Nucleus accumbens (tissue), 56 donors: ENCODE measurements around the gene HIPK2.

Experiments used
- DNase-seq, 56 donors: peaks; one replicate each; lab custom pipeline; 2025; lab: John Stamatoyannopoulos, UW

The HIPK2 gene

GRCh38 chr7:139658296-139658695, 119.5 kb downstream of the HIPK2 start:
- no peak for DNase-seq

- no peak for DNase-seq
Observed at GRCh38 chr7:139657725-139658124, 120.1 kb downstream of the HIPK2 start.

GRCh38 chr7:139656387-139656786, 121.4 kb downstream of the HIPK2 start:
- no peak for DNase-seq

GRCh38 chr7:139655305-139655704, 122.5 kb downstream of the HIPK2 start:
- peak in 3 of 56 donors; percentile 29 to 36 (median 30) for DNase-seq

GRCh38 chr7:139654276-139655181, 123.3 kb downstream of the HIPK2 start:
- DNase-seq = peak in 1 of 56 donors; percentile 18

- no peak for DNase-seq
Observed at GRCh38 chr7:139651914-139652313, 125.9 kb downstream of the HIPK2 start.

- no peak for DNase-seq
Observed at GRCh38 chr7:139651308-139651707, 126.5 kb downstream of the HIPK2 start.

- no peak for DNase-seq
Observed at GRCh38 chr7:139650429-139651100, 127.2 kb downstream of the HIPK2 start.

- DNase-seq = no peak
Observed at GRCh38 chr7:139648941-139649425, 128.8 kb downstream of the HIPK2 start.

GRCh38 chr7:139648391-139648861, 129.4 kb downstream of the HIPK2 start:
- DNase-seq = peak in 3 of 56 donors; percentile 13 to 22 (median 15)

GRCh38 chr7:139647814-139648390, 129.9 kb downstream of the HIPK2 start:
- DNase-seq = peak in 1 of 56 donors; percentile 27

- peak in 1 of 56 donors; percentile 56 for DNase-seq
Observed at GRCh38 chr7:139647085-139647484, 130.7 kb downstream of the HIPK2 start.

- DNase-seq = peak in 38 of 56 donors; percentile 15 to 69 (median 48)
Observed at GRCh38 chr7:139646566-139646965, 131.2 kb downstream of the HIPK2 start.

- DNase-seq = peak in 54 of 56 donors; percentile 32 to 92 (median 78)
Observed at GRCh38 chr7:139645572-139646523, 131.9 kb downstream of the HIPK2 start.

GRCh38 chr7:139643951-139644585, 133.7 kb downstream of the HIPK2 start:
- DNase-seq = no peak

- no peak for DNase-seq
Observed at GRCh38 chr7:139642283-139642682, 135.5 kb downstream of the HIPK2 start.

GRCh38 chr7:139641337-139641992, 136.3 kb downstream of the HIPK2 start:
- DNase-seq = no peak

- no peak for DNase-seq
Observed at GRCh38 chr7:139640681-139641080, 137.1 kb downstream of the HIPK2 start.

GRCh38 chr7:139639563-139639962, 138.2 kb downstream of the HIPK2 start:
- DNase-seq = no peak
